Subcutaneous abdominal adipose tissue (tissue), 5 donors: ENCODE measurements around the gene RRAGD.

ENCODE experiments used
- H3K27ac ChIP-seq: one replicate; pipeline ENCODE4 v1.7.0; 2013; ENCODE audit warnings: low read depth, mild to moderate bottlenecking, inconsistent platforms, low read length, moderate library complexity
- H3K27me3 ChIP-seq, 5 donors: one replicate each; pipeline ENCODE4 v1.7.0; 2013; ENCODE audit warnings: low read length in 5 of 5, inconsistent platforms in 1 of 5; ENCODE audit not compliant: control insufficient read depth in 5 of 5, insufficient read depth in 4 of 5
- H3K36me3 ChIP-seq, 5 donors: one replicate each; pipeline ENCODE4 v1.7.0; 2013; ENCODE audit warnings: low read length in 5 of 5; ENCODE audit not compliant: control insufficient read depth in 5 of 5, insufficient read depth in 5 of 5
- H3K4me1 ChIP-seq, 5 donors: one replicate each; pipeline ENCODE4 v1.7.0; 2013; ENCODE audit warnings: low read length in 5 of 5, mild to moderate bottlenecking in 3 of 5, moderate library complexity in 1 of 5; ENCODE audit not compliant: control insufficient read depth in 5 of 5, insufficient read depth in 5 of 5
- H3K4me3 ChIP-seq, 5 donors: one replicate each; pipeline ENCODE4 v1.7.0; 2013; ENCODE audit warnings: low read length in 5 of 5, low read depth in 1 of 5
- H3K9ac ChIP-seq, 5 donors: one replicate each; pipeline ENCODE4 v1.7.0; 2013; ENCODE audit warnings: low read length in 5 of 5, mild to moderate bottlenecking in 4 of 5, moderate library complexity in 3 of 5
- H3K9me3 ChIP-seq, 5 donors: one replicate each; pipeline ENCODE4 v1.7.0; 2013; ENCODE audit warnings: low read length in 5 of 5; ENCODE audit not compliant: control insufficient read depth in 5 of 5
- donor health status: healthy.
- donor health status: healthy.
- donor health status: healthy.
- donor health status: healthy.
- donor health status: healthy.

RRAGD gene

DNA sequence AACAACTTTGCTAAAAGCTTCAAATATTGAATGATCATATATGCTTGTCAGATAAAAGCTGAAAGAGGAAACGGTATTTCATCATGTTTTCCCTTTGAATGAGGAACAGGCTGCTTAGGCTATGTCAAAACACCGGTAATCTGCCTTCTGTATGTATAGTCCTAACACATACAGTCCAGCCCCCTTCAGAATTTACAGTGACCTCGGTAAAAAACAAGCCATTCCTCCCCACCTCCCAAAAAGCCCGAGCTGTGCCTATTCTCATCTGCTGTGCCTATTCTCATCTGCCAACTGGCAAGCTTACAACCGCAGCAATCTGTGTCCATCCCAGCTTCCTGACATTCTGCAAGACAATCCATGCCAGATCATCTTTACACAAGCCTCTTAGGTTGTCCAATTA, 32.8 kb downstream of the RRAGD start:
- peaks cover 0 to 6% (median 0%) of the 10 kb centered on the region in 5 donors for H3K36me3 ChIP-seq
- H3K4me1 ChIP-seq: no peaks in the 10 kb centered on the region
- no peak overlapping the region for H3K9ac ChIP-seq
- no peaks in the 10 kb centered on the region for H3K27me3 ChIP-seq
- H3K9me3 ChIP-seq: no peaks in the 10 kb centered on the region
- H3K27ac ChIP-seq: no peak overlapping the region
- H3K4me3 ChIP-seq: no peak overlapping the region

DNA sequence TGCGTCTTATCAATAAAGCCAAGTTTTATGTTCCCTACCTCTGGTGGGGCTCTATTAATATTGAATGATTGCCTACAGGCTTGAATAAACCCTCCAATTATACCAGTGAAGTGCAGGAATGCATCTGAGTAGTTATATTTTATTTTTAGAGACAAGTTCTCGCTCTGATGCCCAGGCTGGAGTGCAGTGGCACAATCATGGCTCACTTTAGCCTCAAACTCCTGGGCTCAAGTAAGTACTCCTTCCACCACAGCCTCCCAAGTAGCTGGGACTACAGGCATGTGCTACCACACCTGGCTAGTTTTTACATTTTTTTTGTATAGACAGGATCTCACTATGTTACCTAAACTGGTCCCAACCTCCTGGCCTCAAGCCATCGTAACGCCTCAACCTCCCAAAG, 33.4 kb downstream of the RRAGD start:
- no peaks in the 10 kb centered on the region for H3K4me1 ChIP-seq
- H3K27me3 ChIP-seq: no peaks in the 10 kb centered on the region
- H3K9ac ChIP-seq: no peak overlapping the region
- H3K27ac ChIP-seq: no peak overlapping the region
- no peak overlapping the region for H3K4me3 ChIP-seq
- peaks cover 0 to 6% (median 0%) of the 10 kb centered on the region in 5 donors for H3K36me3 ChIP-seq
- H3K9me3 ChIP-seq: no peaks in the 10 kb centered on the region

DNA sequence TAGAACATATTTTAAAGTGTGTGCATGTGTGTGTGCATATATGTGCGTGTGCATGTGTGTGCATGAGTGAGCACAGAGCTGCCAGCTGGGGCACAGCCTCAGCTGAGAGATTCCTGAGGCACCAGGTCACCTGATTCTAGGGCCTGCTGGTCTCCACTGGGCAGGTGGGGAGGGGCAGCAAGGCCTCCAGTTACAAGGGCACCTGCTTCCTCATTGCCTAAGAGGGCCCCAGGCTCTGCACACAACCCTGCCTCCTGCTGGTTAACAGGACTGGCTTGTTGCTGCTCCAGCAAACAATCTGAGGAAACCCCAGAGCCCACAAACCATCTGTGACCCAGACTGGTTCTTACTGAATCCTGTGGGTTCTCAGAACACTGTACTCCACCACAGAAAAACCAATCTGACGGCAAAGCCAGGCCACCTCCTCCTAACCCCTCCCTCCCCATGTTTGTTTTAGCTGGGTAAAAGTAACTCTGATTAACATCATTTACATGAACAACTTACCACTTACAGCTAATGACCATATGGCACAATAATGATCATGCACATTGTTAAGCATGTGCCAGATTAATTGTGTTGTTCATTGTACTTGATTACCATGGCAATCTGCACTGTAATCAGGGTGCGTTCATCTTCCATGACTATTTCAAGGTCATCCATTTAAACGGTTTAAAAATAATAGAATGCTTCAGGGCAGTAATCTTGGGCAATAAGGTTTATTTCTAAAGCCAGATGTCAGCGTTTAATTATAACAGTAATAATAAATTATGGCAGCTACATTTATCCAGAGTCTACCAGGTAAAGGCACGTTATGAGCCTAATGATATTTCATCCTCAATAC, 36.4 kb downstream of the RRAGD start:
- Histone ChIP-seq H3K9ac (no peak overlapping the region), H3K36me3 (peaks cover 0 to 6% (median 0%) of the 10 kb centered on the region in 5 donors), H3K27me3 (no peaks in the 10 kb centered on the region), H3K4me1 (peaks cover 0 to 6% (median 4%) of the 10 kb centered on the region in 5 donors), H3K27ac (no peak overlapping the region), H3K4me3 (no peak overlapping the region), H3K9me3 (no peaks in the 10 kb centered on the region)

DNA sequence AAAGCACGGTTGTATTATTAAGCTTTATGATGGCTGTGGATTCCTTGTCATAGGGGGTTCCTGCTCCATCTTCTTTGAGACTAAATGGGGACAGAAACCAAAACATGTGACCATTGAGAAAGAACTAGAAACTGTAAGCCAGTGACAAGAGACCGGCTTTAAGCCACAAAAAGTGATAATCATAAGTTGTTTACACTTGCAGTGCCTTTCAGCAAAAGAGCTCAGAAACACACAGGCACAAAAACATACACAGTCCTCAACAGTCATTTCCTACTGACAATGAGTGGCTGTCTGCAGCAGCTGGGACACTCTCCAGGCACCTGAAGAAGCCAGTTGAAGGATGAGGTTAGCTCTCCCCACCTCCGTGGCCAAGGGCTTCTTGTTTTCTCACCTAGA, 39.6 kb downstream of the RRAGD start:
- no peak overlapping the region for H3K9ac ChIP-seq
- no peaks in the 10 kb centered on the region for H3K27me3 ChIP-seq
- peaks cover 0 to 6% (median 0%) of the 10 kb centered on the region in 5 donors for H3K36me3 ChIP-seq
- H3K27ac ChIP-seq: no peak overlapping the region
- no peak overlapping the region for H3K4me3 ChIP-seq
- peaks cover 0 to 6% (median 4%) of the 10 kb centered on the region in 5 donors for H3K4me1 ChIP-seq
- no peaks in the 10 kb centered on the region for H3K9me3 ChIP-seq

DNA sequence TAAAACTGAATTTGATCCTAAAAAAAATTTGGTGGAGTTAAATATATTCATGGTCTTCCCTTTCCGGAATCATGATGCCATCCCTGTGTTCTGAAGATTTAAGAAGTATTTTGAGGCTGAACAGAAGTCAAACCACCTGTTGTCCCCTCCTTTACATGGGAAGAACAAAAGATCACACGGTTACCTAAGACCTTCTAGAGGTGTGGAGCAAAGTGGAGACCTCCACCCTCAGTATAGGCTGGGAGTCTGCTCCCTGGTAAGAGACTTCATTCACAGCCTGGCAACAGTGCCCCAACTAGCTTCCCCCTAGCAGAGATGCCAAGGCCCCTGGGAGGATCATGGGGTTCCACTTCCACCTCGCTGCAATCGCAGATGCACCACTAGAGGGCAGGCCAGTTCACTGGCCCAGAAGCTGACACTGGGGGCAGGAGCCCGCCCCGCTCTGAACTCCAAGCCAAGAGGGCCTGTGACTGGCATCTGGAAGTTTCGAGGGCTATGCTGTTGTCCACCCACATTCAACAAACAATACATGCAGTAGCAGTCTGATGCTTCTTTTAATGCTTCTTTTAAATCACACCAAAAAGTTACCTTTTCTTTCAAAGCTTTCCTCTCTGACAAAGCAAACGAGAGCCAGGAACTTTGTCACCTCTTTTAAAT, 40.1 kb downstream of the RRAGD start:
- peaks cover 0 to 6% (median 4%) of the 10 kb centered on the region in 5 donors for H3K4me1 ChIP-seq
- peaks cover 0 to 6% (median 0%) of the 10 kb centered on the region in 5 donors for H3K36me3 ChIP-seq
- H3K4me3 ChIP-seq: no peak overlapping the region
- no peaks in the 10 kb centered on the region for H3K27me3 ChIP-seq
- no peak overlapping the region for H3K9ac ChIP-seq
- no peak overlapping the region for H3K27ac ChIP-seq
- no peaks in the 10 kb centered on the region for H3K9me3 ChIP-seq

DNA sequence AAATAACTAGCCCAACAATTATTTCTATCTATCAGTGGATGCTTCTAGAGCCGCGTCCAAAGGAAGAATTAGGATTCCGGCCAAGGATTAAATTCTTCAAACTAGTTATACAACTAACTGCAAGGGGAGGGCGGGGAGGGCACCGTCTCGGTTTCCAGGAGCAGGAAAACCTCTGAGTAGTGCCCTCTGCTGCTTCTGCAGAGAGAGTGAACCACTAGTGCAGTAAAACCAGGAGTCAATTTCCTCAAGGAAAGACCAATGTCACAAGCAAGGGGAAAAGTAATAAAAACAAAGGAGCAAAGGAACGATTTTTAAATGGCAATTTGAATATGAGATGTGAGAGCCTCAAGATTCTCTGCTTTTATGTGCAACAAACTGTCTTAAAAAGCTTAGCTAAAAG, 43.1 kb downstream of the RRAGD start:
- Histone ChIP-seq H3K4me1 (peaks cover 0 to 6% (median 4%) of the 10 kb centered on the region in 5 donors), H3K4me3 (no peak overlapping the region), H3K27me3 (no peaks in the 10 kb centered on the region), H3K9me3 (no peaks in the 10 kb centered on the region), H3K27ac (peak overlapping the region; percentile 13), H3K9ac (no peak overlapping the region), H3K36me3 (no peaks in the 10 kb centered on the region)

DNA sequence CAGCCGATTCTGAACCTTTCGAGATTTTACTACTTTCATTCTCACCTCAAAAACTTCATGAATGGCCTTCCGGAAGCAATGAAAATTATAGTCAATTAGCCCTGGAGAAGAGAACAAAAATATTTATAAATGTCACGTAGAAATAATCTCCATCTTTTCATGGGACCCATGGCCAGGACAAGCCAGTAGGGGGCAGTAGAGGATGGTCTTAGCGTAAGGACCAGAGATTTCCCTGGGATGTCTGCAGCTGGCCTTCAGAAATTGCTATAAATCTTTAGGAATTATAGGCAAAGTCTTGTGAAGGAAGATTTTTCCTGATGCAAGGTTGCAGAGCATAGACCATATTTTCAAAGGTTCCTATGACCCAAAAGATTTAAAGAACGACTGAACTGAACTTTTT, 44.0 kb downstream of the RRAGD start:
- Histone ChIP-seq H3K4me3 (no peak overlapping the region), H3K36me3 (no peaks in the 10 kb centered on the region), H3K9me3 (no peaks in the 10 kb centered on the region), H3K9ac (no peak overlapping the region), H3K27ac (no peak overlapping the region), H3K4me1 (peaks cover 0 to 6% (median 4%) of the 10 kb centered on the region in 5 donors), H3K27me3 (no peaks in the 10 kb centered on the region)

DNA sequence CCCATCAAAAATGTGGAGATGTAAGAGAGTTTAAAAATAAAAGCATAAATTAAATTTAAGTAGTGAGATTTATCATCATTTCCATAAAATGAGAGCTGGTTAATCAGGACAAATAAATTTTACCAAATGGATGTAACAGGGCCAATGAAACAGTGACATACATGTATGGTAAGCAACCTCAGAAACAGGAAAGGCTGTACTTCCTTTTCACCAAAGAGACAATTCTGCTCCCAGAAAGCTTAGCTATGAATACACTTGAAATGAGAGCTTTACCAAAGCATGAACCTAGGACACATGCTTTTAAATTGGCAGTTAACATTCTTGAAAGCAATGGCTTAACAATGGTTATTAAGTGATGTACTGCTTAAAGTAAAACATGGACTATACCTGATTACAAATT, 47.5 kb downstream of the RRAGD start:
- no peaks in the 10 kb centered on the region for H3K9me3 ChIP-seq
- H3K4me3 ChIP-seq: no peak overlapping the region
- H3K9ac ChIP-seq: no peak overlapping the region
- H3K4me1 ChIP-seq: peaks cover 0 to 3% (median 0%) of the 10 kb centered on the region in 5 donors
- no peaks in the 10 kb centered on the region for H3K36me3 ChIP-seq
- H3K27ac ChIP-seq: no peak overlapping the region
- H3K27me3 ChIP-seq: no peaks in the 10 kb centered on the region

DNA sequence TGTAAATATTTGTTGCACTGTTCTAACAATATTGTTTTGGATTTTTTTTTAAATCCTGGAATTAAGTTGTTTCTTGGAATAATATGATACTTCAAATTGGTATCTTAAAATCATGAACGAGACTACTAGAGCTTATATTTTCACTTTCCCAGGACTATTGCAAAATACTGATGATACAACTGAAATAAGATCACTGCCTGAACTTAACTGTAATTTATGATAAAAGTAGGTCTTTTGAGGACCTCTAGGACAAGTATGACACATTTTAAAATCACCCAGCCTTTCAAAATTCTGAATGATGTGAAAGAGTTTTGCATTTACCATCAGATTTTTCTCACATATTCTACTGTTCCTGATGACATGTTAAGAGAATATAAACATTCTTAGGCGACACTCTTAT, 50.9 kb downstream of the RRAGD start:
- Histone ChIP-seq H3K4me1 (peaks cover 0 to 5% (median 3%) of the 10 kb centered on the region in 5 donors), H3K27ac (no peak overlapping the region), H3K4me3 (no peak overlapping the region), H3K27me3 (no peaks in the 10 kb centered on the region), H3K9ac (no peak overlapping the region), H3K9me3 (no peaks in the 10 kb centered on the region), H3K36me3 (no peaks in the 10 kb centered on the region)

DNA sequence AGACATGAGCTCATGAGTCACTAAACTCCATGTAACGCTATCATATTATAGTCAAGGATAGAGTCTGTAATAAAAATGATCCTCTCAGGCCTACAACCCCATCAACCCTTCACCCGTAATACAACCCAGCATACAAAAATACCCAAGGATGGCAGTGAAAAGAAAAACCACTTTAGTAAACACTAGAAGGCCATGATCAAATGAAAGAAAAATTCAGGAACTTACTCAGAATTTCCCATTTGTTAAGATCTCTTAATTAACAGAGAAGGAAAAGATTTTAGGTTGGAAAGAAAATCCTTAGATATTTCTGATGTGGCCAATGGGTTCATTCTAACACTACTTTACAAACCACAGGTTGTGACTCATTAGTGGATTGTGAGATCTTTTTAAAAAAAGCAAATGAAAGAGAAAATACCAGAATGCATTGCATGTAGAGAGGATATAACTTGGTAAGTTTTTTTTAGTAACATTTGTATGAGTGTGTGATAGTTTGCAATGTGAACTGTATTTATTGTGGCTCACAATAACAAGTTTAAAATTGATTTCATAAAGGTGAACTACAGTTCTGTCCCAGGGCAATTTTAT, 51.6 kb downstream of the RRAGD start:
- peaks cover 0 to 5% (median 3%) of the 10 kb centered on the region in 5 donors for H3K4me1 ChIP-seq
- H3K9ac ChIP-seq: no peak overlapping the region
- no peak overlapping the region for H3K27ac ChIP-seq
- H3K4me3 ChIP-seq: no peak overlapping the region
- H3K36me3 ChIP-seq: no peaks in the 10 kb centered on the region
- no peaks in the 10 kb centered on the region for H3K27me3 ChIP-seq
- no peaks in the 10 kb centered on the region for H3K9me3 ChIP-seq
